Measurements from ENCODE around the gene COL2A1.

COL2A1 gene

GRCh38 chr12:48029491-48030172 lies 25.4 kb upstream of the COL2A1 start:
- DNase-seq: no peak

- DNase-seq: no peak
Measured at GRCh38 chr12:48028541-48029431, 24.5 kb upstream of the COL2A1 start.

DNA sequence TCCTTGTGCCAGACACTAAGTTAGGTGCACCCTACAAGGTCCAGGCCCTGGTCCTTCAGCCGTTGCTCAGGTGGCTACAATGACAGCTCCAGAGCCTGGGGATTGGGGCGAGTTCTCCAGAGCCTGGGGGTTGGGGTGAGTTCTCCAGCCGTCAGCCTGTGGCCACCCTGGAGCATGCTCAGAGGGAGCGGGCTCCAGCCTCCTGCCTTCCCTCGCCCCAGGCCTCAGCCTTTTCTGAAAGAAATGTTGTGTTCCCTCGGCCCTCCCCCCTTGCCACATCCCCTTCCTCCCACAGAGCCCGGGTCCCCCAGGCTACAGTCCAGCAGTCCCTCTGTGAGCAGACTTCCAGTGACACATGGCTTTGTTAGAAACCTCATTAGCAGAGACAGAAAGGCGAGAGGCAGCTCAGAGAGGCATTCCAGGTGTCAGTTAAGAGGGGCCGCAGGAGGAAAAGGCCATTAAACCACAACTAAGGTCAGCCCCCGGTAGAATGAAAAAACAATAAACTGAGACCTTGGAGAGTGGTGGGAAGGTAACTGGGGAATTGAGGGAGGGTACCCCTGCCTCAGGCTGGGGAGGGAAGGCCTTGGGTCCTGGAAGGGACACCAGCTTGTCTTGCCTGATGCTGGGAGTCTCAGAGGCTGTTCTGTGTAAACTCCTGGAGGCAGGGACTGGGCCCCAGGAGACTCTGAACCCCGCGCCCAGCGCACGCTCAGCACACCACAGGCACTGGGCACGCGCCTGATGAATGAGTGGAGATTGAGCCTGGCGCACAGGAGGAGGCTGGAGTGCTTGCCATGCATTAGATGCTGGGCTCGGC lies 23.1 kb upstream of the COL2A1 start:
- DNase-seq: no peak

GRCh38 chr12:48026060-48026827 lies 22.0 kb upstream of the COL2A1 start:
- DNase-seq: no peak

GRCh38 chr12:48025281-48025680 lies 21.0 kb upstream of the COL2A1 start:
- DNase-seq: no peak

DNA sequence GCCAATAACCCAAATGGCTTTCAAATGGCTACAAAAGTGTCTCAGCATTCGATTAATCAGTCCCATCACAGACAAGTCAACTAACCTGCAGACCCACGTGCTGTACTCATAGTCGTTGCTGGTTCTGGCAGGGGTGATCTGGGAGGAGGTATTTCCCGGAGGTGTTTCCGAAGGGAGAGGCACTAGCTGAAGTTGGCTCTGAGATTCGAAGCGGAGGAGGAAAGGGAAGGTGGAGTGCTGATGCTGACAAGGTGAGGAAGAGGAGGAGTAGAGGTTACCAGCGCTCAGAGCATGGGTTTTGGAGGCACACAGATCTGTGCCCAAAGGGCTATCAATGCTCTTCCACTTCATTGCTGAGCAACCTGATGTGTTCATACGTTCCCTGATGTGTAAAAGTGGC lies 20.5 kb upstream of the COL2A1 start:
- DNase-seq: no peak

- DNase-seq: no peak
Measured at GRCh38 chr12:48023386-48023785, 19.1 kb upstream of the COL2A1 start.

DNA sequence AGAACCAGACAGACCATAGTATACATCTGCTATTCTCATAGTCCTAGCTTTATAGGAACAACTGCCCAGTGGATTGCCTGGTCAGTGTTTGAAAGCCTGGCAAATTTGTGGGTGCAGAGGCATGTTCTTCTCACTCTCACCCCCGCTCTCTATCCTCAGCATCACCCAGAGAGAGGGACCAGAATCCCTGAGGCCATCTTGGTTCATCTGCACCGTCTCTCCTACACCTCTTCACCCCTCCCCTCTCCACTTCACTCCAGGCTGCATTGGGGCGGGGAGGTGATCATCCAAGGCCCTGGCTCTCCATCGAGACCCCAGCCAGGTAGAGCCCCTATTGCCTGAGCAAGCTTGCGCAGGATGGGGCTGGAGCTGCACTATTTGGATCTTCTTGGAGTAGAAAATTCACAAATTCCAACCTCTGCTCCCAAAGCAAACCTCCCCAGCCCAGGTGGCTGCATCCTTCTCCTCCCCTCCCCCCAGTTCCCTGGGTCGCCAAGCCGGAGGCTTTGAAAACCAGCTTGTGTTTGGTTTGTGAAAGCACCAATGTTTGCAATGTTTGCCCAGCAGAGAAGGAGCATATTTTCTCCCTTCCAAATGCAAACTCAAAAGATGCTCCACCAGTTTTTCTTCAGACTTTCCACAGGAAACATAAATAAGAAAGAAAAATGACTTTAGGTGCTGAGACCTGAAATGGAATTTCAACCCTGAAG lies 18.6 kb upstream of the COL2A1 start:
- DNase-seq: no peak

DNA sequence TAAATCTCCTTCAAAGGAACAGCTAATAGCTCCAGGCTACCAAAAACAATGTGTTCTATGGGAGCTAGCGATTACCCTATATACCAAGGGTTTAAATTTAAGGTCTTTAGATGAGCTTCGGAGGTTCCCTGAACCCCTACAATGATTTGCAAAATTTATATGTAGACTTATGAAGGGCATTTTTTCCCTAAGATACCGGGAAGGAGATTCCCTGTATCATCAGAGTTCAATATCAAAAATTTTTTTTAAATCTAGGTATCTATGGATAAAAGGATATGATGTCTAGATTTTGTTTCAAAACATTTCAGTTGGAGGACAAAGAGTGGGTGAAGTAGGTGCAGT lies 17.9 kb upstream of the COL2A1 start:
- DNase-seq: no peak

GRCh38 chr12:48021485-48022179 lies 17.4 kb upstream of the COL2A1 start:
- DNase-seq: no peak

DNA sequence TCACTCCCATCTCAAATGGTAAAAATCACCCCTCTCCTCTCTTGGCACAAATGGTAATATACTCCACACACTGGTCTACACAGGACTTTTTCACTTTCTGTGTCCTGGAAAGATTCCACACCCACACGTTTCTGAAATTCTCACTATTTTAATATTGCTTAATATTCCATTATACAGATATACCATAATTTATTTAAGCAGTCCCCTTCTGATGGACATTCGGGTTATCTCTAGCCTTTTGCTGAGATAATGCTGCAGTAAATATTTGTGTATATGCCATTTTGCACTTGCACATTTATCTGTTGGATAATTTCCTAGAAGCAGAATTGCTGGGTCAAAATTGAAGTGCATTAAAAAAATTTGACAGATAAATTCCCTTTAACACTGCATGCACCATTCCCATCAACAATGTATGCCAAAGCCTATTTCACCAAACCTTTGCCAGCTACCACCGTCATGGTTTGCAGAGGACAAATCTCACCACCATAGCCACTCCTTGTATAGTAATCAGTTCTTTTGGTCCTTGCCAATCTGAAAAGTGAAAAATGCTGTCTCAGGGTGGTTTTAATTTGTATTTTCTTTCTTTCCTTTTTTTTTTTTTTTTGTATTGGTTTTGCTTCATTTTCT lies 15.5 kb upstream of the COL2A1 start:
- no peak for DNase-seq

- no peak for DNase-seq
Measured at GRCh38 chr12:48018618-48018995, 14.3 kb upstream of the COL2A1 start.

DNA sequence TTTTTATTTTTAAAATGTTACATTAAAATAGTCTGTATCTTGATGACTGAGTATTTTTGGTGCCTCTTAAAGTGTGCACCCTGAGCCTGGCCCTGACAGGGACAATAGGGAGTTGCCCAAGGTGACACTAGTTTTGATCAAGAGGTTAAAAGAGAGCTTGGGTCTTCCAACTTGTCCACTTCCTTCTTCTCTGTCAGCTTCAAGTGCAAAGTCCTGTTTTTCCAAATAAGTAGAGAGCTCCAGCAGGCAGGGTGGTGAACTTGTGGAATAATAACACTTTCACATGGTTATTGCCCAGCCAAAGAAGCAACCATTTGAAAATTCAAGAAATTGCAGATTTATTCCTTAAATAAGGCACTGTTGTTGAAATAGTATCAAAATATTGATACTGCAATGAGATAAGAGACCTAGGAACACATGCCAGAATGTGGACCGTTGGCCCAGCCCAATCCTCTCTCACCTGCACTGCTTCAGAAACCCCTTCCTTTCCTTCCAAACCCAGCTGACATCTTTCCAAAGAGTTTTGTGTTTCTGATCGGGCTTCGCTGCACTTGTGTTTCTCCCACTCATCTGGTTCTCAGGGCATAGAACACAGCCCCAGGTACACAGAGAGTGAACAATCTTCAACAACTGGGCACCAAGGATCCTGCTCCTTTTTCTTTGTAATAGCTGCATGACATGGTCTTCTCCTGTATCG lies 13.8 kb upstream of the COL2A1 start:
- no peak for DNase-seq

DNA sequence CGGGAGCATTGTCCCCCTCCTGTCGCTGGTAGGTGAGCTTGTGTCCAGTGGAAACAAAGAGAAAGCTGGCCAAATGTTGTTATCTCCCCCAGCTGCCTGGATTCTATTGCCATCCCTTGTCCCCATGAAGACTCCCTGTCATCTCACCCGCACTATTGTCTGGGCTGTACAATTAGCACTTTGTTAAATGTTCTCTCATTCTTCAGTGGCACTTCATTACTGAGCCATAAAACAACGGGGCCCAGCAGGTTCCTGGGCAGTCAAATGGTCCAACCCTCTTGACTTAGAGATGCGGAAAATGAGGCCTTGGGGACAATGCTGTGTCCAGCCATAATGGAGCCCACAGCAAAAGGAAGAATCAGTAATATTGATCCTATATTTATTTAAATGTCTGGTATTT lies 13.2 kb upstream of the COL2A1 start:
- DNase-seq: no peak

GRCh38 chr12:48016373-48017020 lies 12.2 kb upstream of the COL2A1 start:
- DNase-seq: no peak

DNA sequence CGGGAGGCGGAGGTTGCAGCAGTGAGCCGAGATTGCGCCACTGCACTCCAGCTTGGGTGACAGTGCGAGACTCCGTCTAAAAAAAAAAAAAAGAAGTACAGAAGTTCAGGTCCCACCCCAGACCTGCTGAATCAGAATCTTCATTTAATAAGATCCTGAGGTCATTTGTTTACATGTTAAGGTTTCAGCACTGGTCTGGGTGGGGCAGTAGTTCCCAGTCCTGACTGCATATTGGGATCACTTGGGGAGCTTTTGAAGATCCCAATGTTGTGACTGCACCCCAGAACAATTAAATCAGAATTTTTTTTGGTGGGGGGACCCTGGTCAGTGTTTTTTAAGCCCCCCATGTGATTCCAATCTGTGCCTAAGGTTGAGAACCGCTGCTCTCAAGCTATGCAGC lies 11.7 kb upstream of the COL2A1 start:
- DNase-seq: no peak

DNA sequence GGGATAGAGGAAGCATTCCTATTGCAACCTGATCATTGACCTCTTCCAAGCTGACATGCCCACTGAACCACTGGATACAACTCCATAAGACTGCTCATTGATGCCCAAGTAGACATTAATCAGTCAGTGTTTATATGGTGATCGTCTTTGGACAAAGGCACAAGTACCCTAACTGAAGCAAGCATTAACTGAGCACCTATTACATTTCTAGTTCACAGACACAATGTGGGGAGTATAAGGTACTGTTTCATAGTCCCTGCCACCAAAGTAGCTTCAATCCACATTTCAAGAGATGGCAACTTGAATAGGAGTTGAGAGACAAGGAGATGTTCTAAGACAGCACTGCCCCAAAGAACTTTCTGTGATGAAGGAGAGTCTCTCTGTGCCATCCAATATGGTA lies 10.9 kb upstream of the COL2A1 start:
- DNase-seq: no peak

- DNase-seq: no peak
Measured at GRCh38 chr12:48013287-48013686, 9.0 kb upstream of the COL2A1 start.

- DNase-seq: no peak
Measured at GRCh38 chr12:48012070-48012469, 7.8 kb upstream of the COL2A1 start.
